Inflammatory macrophage treated with lipopolysaccharide for 1 hour (primary cell): ENCODE results near the gene GSN.
"Not testable (repeated sequence)": the region's sequence is repeated elsewhere in the genome, so short reads cannot be mapped to it uniquely, and the experiment has no call there.

Source experiments
- DNase-seq, 2 donors: peaks; one replicate each; pipeline ENCODE4 v3.0.0-alpha.2; 2020 to 2022

GSN gene

GRCh38 chr9:121289026-121289771 lies 21.2 kb downstream of the GSN start:
- DNase-seq: no peak

GRCh38 chr9:121289772-121290370 lies 21.9 kb downstream of the GSN start:
- no peak for DNase-seq

GRCh38 chr9:121291536-121291935 lies 23.6 kb downstream of the GSN start:
- DNase-seq: not testable (repeated sequence)

- DNase-seq: no peak
Observed at GRCh38 chr9:121292051-121292450, 24.1 kb downstream of the GSN start.

GRCh38 chr9:121292801-121293241 lies 24.9 kb downstream of the GSN start:
- DNase-seq: no peak

- DNase-seq: no peak
Observed at GRCh38 chr9:121294151-121294743, 26.3 kb downstream of the GSN start.

- DNase-seq: no peak
Observed at GRCh38 chr9:121294866-121295661, 27.1 kb downstream of the GSN start.

- DNase-seq: no peak
Observed at GRCh38 chr9:121295662-121296191, 27.8 kb downstream of the GSN start.

GRCh38 chr9:121296213-121297127 lies 28.5 kb downstream of the GSN start:
- no peak for DNase-seq

GRCh38 chr9:121297389-121297788 lies 29.4 kb downstream of the GSN start:
- peak; percentile 64 to 74 for DNase-seq

- DNase-seq: no peak
Observed at GRCh38 chr9:121298016-121298538, 30.1 kb downstream of the GSN start.

- DNase-seq: no peak
Observed at GRCh38 chr9:121298689-121299466, 30.9 kb downstream of the GSN start.

- DNase-seq: no peak
Observed at GRCh38 chr9:121299467-121300282, 31.7 kb downstream of the GSN start.

GRCh38 chr9:121300283-121301119 lies 32.5 kb downstream of the GSN start:
- no peak for DNase-seq

GRCh38 chr9:121301881-121302286 lies 33.9 kb downstream of the GSN start:
- no peak for DNase-seq

GRCh38 chr9:121302341-121302740 lies 34.4 kb downstream of the GSN start:
- DNase-seq: no peak

GRCh38 chr9:121302786-121303185 lies 34.8 kb downstream of the GSN start:
- DNase-seq: no peak

- DNase-seq: no peak
Observed at GRCh38 chr9:121303456-121304451, 35.8 kb downstream of the GSN start.
